ENCODE results near the gene RPL37.

DNA sequence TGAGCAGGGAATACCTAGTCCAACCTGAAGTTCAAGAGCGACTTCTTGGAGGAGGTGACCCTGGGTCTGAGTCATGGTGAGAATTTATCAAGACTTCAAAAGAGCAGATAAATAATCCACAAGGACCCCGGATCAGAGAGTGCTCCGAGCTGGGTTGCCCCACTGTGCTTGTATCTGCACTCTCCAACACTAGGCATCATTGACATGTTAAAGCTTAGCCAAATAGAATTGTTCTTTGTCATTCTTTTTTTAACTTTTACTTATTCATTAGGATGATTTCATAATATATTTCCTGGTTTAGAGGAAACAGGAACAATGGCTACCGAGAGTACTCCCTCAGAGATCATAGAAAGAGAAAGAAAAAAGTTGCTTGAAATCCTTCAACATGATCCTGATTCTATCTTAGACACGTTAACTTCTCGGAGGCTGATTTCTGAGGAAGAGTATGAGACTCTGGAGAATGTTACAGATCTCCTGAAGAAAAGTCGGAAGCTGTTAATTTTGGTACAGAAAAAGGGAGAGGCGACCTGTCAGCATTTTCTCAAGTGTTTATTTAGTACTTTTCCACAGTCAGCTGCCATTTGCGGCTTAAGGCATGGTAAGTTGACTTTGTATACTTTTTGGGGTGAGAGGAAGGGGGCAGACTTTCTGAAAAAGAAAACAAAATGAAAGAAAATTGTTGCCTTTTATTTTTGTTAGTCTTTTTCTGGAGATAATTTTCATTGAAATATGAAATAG, 6.2 kb upstream of the RPL37 start, which contains the start of gene CARD6:
- TF ChIP-seq, protein P1, sequence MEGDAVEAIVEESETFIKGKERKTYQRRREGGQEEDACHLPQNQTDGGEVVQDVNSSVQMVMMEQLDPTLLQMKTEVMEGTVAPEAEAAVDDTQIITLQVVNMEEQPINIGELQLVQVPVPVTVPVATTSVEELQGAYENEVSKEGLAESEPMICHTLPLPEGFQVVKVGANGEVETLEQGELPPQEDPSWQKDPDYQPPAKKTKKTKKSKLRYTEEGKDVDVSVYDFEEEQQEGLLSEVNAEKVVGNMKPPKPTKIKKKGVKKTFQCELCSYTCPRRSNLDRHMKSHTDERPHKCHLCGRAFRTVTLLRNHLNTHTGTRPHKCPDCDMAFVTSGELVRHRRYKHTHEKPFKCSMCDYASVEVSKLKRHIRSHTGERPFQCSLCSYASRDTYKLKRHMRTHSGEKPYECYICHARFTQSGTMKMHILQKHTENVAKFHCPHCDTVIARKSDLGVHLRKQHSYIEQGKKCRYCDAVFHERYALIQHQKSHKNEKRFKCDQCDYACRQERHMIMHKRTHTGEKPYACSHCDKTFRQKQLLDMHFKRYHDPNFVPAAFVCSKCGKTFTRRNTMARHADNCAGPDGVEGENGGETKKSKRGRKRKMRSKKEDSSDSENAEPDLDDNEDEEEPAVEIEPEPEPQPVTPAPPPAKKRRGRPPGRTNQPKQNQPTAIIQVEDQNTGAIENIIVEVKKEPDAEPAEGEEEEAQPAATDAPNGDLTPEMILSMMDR (IDR thresholded peaks at IDR 0.05): no peak
- TF ChIP-seq EP300 (IDR thresholded peaks at IDR 0.05): peak in 1 of 2 donors; percentile 38
- no peak for TF ChIP-seq POLR2A (IDR thresholded peaks at IDR 0.05)

Data from tibial nerve (tissue), 4 donors.